ENCODE data around the gene PPP1R14C. TPM values are rescaled to one million over a fixed set of nuclear protein-coding genes. Genes with fewer than 3 reads are reported as not detected.

Gene PPP1R14C
- total and polyA plus RNA-seq, 2 of the 13 experiments (the other 11 are each of a cell fraction or from before 2014, with no cell fraction given): not detected

GRCh38 chr6:150169609-150170008 lies 26.8 kb downstream of the PPP1R14C start:
- no peak for FAIRE-seq
- no peaks in the 10 kb centered on the region for H3K79me2 ChIP-seq (ENCODE audit: insufficient read depth, low read length)
- ATAC-seq: no peak
- no peaks in the 10 kb centered on the region for H3K9me3 ChIP-seq (ENCODE audit: low read length)
- intact Hi-C loops (cut with micrococcal nuclease; ENCODE audit: unreplicated experiment) (no loop called here), in situ Hi-C loops (cut with HindIII; ENCODE audit: extremely low pct_ligation_motif_present, low pct_unique_long_range_greater_than_20kb) (no loop called here)
- no peak overlapping the region for H3K27ac ChIP-seq (ENCODE audit: extremely low read length, insufficient read depth, low read length)
- no peaks in the 10 kb centered on the region for H3K36me3 ChIP-seq (replicated peaks in 1 of 2; ENCODE audit: control insufficient read depth in 1 of 2, insufficient read depth in 2 of 2, low read length in 2 of 2)
- H3K4me1 ChIP-seq (ENCODE audit: insufficient read depth, low read length): no peaks in the 10 kb centered on the region
- TF ChIP-seq ATAD3A (CRISPR knock-in tag; IDR thresholded peaks at IDR 0.05) (no peak), FLYWCH1 (CRISPR knock-in tag; IDR thresholded peaks at IDR 0.05) (no peak), FOXA3 (CRISPR knock-in tag; IDR thresholded peaks at IDR 0.05) (no peak), ZNF580 (CRISPR knock-in tag; IDR thresholded peaks at IDR 0.05; ENCODE audit: borderline replicate concordance, low read depth) (no peak), PAX8 (CRISPR knock-in tag; IDR thresholded peaks at IDR 0.05; ENCODE audit: borderline replicate concordance) (no peak), PHF20 (CRISPR knock-in tag; IDR thresholded peaks at IDR 0.05) (no peak), NCOA1 (CRISPR knock-in tag; IDR thresholded peaks at IDR 0.05) (no peak), ATF6 (CRISPR knock-in tag; conservative IDR thresholded peaks at IDR 0.05) (no peak)
- H2AFZ ChIP-seq (ENCODE audit: low read length): no peak overlapping the region
- ChIA-PET CTCF (ENCODE audit: low intra/inter-chr PET ratio, low total read pairs) (no interaction called here), POLR2A (no interaction called here)
- BruUV-seq (replicated peaks): no TSS peak
- no peak overlapping the region for H3K4me2 ChIP-seq (ENCODE audit: low read depth, low read length)
- WGBS (ENCODE audit: low lambda C conversion rate): 67% methylated on average over 4 of the region's 4 CpGs
- no peak overlapping the region for H3K9ac ChIP-seq (ENCODE audit: insufficient read depth, low read depth, low read length)
- H4K20me1 ChIP-seq (ENCODE audit: insufficient read depth, low read length): no peaks in the 10 kb centered on the region
- no peak overlapping the region for H3K4me3 ChIP-seq (replicated peaks in 1 of 3; ENCODE audit: insufficient read depth in 1 of 3, low read depth in 2 of 3, low read length in 3 of 3)
- H3K27me3 ChIP-seq (ENCODE audit: control insufficient read depth in 1 of 2, insufficient read depth in 2 of 2, low read length in 2 of 2): peaks cover 2 to 3% of the 10 kb centered on the region in 2 experiments; a peak in 2 of 5 replicates
- no peak for DNase-seq (ENCODE audit: low spot score)

Measured in HepG2 (cell line).